GM12872 (cell line): ENCODE measurements around the gene KREMEN2.

ENCODE experiments used
- TF ChIP-seq, protein P1 (sequence below): IDR thresholded peaks from 3 replicates; pipeline ENCODE4 v1.5.1; 2011; ENCODE audit warnings: low read depth, mild to moderate bottlenecking, low read length, moderate library complexity; ENCODE audit not compliant: insufficient read depth

Gene KREMEN2

GRCh38 chr16:2948807-2949704 lies 15.0 kb upstream of the KREMEN2 start:
- TF ChIP-seq, protein P1, sequence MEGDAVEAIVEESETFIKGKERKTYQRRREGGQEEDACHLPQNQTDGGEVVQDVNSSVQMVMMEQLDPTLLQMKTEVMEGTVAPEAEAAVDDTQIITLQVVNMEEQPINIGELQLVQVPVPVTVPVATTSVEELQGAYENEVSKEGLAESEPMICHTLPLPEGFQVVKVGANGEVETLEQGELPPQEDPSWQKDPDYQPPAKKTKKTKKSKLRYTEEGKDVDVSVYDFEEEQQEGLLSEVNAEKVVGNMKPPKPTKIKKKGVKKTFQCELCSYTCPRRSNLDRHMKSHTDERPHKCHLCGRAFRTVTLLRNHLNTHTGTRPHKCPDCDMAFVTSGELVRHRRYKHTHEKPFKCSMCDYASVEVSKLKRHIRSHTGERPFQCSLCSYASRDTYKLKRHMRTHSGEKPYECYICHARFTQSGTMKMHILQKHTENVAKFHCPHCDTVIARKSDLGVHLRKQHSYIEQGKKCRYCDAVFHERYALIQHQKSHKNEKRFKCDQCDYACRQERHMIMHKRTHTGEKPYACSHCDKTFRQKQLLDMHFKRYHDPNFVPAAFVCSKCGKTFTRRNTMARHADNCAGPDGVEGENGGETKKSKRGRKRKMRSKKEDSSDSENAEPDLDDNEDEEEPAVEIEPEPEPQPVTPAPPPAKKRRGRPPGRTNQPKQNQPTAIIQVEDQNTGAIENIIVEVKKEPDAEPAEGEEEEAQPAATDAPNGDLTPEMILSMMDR: no peak

DNA sequence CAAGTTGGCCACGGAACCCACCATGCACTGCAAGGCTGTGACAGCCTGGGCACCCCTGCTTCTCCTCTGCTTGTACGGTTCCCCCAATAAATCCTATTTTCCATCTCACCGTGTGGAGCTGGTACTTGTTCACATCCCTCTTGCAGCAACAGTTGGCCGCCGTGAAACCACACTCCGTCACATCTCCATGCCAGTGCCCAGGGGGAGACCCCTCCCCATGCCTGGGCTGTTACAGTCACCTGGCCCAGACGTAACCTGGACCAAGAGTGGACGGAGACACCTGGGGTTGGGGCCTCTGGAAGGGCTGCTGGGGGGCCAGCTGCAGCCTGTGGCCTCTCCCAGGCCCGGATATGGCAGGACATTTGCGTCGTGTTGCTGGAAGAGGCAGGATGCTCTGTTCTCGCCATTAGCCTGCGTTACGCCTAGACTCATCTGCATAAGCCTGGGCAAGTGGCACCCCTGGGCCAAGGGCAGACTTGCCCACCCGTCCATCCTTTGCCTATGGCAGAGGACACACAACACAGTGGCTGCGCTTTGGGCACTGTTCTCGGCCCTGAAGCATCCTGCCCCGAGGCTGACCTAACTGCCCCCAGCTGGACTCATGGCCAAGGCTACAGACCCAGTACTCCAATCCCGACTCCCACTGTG lies 14.2 kb upstream of the KREMEN2 start:
- TF ChIP-seq, protein P1: no peak

DNA sequence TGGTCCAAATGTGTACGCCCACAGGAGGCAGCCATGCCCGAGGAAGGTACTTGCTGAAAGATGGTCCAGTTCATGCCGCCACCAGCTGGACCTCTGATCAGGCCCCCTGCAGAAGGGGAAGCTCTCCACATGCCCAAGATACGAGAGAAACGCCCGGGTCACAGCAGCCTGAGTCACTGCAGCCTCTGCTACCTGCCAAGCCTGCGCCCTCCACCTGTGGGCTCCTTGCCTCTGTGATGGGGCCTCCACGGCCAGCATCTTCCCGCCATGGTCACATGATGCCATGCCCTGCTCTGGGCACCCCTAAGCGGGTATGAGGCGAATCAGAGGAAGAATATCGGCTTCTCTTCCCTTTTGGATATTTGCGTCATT lies 13.7 kb upstream of the KREMEN2 start:
- TF ChIP-seq, protein P1: no peak

DNA sequence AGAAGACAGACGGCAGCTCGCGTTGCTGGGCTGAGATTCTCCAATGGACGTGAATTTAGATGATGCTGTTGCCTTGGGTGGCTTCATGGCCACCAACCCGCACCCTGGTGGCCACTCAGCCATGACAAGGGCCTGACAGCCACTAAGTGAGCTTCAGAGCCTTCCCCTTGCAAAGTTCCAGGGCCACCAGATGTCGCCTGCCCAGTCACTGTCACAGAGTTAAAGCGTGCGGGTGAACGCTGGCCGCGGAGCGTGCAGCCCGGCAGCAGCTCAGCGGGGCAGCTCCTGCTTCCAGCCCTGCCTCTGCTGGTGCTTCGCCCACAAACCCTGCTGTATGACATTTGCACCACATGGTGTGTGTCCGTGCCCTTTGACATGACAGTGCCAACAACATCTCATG lies 13.3 kb upstream of the KREMEN2 start:
- TF ChIP-seq, protein P1: no peak

DNA sequence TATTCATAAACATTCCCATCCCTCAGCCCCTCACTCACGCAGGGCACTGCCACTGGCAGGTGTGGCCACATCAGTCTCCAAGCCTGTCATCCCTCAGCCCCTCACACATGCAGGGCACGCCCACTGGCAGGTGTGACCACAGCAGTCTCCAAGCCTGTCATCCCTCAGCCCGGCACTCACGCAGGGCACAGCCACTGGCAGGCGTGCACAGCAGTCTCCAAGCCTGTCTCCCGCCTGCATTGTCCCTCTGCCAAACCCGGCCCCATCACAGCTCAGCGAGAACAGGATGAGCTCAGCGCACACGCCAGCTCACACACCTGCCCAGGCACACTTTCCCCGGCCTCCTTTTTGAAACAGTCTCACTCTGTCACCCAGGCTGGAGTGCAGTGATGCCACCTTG lies 11.4 kb upstream of the KREMEN2 start:
- TF ChIP-seq, protein P1: no peak

DNA sequence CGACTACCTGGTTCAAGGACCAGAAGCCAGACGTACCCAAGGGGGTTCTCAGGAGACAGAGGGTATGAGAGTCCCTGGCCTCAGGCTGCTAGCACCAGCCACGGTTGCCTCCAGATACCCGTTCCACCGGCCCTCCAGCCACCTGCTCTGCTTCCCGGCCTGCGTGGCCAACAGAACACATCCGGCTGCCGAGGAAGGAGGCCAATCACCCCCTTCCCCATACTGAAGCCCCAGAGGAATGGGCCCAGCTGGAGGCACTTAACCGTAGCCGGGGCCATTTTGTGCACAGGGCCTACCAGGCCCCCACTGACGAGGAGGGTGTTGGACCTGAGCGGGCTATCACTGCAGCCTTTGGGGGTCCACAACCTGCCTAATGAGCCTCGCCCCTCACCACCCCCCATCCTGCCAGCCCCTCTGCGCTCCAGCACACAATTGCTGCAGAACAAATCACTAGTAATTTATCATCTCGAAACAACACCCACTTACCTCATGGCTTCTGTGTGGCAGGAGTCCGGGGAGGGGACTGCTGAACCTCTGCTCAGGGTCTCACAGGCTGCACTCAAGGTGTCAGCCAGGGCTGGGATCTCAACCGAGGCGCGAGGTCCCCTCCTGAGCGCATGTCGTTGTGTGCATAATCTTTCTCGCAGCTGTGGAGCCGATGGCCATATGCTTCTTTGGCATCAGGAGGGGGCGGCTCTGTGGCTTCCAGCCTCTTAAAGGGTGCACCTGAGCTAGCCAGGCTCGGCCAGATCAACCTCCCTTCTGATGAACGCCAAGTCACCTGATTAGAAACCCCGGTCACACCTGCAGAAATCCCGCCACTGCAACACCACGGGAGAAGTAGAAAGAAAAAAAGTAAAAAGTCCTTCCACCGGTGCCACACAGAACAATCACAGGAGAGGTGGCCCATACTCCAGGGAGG lies 10.1 kb upstream of the KREMEN2 start:
- TF ChIP-seq, protein P1: no peak
